Stimulated activated CD8-positive, alpha-beta memory T cell treated with anti-CD3 and anti-CD28 coated beads, Interleukin-7, amount 100 ng/mL, for 48 hours (primary cell): ENCODE results near the gene MYPN.
"Not testable (repeated sequence)": the region's sequence is repeated elsewhere in the genome, so short reads cannot be mapped to it uniquely, and the experiment has no call there.

Experiments used
- DNase-seq, 2 donors: peaks; one replicate each; pipeline ENCODE4 v3.0.0-alpha.2; 2020; ENCODE audit warnings: low read depth in 1 of 2; ENCODE audit errors: extremely low read depth in 1 of 2

Gene MYPN

DNA sequence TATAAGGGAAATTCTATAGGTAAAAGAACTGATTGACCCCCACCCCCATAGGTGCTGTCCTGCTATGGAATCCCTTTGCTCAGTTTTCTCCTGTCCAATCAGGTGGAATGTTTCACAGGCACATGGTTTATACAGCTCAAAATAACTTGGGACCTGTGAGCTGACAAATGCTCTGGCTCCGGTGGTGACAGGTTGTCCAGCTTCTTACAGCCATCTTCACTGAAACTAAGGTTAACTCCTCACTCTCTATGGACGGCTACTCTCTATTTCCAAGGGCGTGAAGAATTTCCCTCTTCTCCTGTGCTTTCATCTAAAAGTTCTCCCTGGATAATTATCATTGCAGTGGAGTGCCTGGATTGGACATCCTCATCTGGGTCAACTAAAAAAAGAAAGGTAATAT lies at the start of gene MYPN:
TSS of gene MYPN (plus strand) at position 158 of the 400 bp plus-strand sequence. CDS start 11,951 bp downstream, outside the sequence.
- DNase-seq, result no peak

- DNase-seq, result no peak
Observed at GRCh38 chr10:68067029-68067428, 42.3 kb upstream of the MYPN start.

GRCh38 chr10:68067508-68067907 lies 41.8 kb upstream of the MYPN start:
- DNase-seq, result no peak

DNA sequence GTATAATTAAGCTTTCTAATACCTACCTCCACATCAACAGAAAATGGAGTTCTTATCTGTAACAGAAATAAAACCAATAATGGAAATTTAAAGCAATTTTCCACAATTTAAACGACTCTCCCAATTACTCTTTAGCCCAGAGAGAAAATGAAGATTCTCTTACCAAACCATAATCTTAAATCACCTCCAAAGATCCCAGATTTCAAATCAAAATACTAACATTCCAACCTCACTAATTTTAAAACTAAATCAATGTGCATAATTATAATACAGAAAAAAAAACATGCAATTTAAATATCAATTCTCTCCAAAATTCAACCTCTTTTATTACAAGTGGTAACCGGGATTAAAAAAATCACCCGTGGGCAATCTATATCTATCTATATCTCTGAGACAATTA lies 35.7 kb upstream of the MYPN start:
- no peak for DNase-seq

DNA sequence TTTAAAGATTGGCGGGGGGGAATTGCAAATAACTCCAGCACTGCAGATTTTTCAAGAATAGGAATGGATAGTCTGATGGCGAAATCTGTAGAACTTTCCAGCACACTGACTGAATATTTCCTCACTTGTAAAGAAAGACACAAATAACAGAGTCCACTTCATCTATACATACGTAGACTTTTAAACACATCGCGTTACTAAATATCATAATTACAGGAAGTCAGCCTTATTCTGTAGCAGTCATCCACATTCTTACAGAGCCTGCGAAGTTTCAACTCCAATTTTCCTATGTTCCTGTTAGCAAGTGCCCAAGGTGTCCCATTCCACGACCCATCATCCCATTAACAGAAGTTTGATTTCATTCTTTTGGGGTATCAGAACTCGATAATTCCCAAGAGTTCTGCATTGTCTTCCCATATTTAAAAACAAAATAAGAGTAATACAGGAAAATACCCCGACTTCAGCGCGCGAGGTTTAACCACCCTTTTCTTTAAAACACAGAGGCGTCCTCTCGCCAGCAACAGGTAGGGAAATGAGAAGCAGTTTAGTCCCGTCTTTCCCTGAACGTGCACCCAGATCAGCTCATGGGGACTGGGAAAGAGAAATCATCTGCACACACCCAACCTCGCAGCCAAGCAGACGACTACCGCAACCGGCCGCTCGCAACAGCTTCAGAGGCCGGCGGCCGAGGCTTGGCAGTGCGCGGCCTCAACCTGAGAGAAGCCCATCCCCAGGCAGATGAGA lies 35.1 kb upstream of the MYPN start:
- no peak for DNase-seq

DNA sequence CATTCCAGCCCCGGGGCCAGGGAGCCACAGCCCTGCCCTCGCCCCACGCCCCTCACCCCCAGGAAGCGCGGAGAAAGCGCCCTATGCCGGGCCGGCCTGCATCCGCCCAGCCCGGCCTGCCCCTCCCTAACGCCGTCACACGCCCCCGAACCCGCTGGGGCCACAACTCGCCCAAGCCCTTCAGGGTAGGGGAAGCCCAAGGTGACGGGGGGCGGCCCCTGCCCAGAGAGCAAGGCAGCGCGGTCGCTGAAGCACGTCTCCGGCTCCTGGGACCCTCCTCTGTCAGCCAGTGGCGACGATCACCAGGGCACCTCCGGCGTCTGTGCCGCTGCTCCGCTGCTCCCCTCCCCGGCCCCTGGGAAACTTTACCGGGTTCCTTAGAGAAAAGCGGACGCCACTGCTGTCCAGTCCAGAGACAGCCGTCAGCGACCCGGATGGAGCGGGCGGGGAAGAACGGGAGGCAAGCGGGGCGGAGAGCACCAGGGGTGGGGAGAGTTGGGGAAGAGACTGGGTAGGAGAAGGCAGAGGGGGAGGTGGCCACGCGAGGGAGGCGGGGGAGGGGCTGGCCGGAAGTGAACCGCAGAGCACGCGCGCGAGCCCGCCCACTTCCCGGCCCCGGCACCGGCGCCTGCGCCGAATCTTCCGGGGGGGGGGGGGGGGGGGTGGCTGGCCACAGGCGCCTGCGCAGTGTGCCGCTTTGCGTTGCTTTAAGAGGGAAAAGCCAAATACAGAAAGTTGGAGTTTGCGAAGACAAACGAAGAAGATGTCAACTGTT lies 34.3 kb upstream of the MYPN start, which contains the start of gene HERC4:
TSS of gene HERC4 (minus strand) at position 509 of the 775 bp plus-strand sequence. CDS start 2,175 bp downstream, outside the sequence.
- DNase-seq, result peak; percentile 77 to 80

- DNase-seq, result no peak
Observed at GRCh38 chr10:68075550-68076004, 33.7 kb upstream of the MYPN start.

- not testable (repeated sequence) for DNase-seq
Observed at GRCh38 chr10:68076081-68076480, 33.2 kb upstream of the MYPN start.

DNA sequence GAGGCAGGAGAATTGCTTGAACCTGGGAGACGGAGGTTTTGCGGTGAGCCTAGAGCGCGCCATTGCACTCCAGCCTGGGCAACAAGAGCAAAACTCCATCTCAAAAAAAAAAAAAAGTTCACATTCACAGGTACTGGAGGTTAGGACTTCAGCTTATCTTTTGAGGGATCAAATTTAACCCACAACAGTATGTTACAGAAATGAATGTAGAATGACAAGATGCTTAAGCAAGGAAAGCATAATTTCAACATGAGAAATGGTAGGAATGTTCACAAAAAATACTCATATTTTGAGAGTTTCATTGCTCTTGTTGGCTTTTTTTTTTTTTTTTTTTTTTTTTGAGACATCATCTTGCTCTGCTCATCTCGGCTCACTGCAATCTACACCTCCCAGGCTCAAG lies 32.3 kb upstream of the MYPN start:
- no peak for DNase-seq

DNA sequence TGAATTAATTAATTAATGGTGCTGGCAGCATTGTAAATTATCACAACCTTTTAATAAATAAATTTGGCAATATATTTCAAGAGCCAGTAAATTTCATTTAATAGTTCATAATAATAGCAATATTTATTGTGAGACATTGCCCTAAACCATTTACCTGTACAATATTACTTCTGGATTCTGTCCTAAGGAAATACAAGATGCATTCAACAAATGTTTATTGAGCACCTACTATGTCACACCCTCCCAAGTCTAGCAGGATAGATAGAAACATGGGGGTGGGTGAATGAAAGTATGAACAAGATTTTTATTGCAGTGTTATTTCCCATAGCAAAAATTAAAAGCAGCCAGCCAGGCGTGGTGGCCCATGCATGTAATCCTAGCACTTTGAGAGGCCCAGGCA lies 29.9 kb upstream of the MYPN start:
- DNase-seq, result no peak

DNA sequence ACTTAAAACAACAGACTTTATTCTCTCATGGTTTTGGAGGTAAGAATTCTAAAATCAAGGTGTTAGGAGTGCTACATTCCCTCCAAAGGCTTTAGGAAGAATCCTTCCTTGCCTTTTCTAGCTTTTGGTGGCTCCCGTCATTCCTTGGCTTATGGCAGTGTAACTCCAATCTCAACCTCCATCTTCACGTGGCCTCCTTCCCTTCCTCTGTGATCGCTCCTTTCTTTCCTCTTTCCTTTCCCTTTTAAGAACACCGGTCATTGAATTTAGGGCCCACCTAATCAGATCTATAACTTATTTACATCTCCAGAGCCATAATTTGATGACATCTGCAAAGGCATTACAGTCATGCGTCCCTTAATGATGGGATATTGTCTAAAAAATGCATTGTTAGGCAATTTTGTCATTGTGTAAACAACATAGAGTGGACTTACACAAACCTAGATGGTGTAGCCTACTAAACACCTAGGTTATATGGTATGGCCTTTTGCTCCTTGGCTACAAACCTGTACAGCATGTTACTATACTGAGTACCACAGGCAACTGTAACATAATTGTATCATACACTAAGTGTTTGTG lies 28.3 kb upstream of the MYPN start:
- no peak for DNase-seq

GRCh38 chr10:68081916-68082315 lies 27.4 kb upstream of the MYPN start:
- DNase-seq, result no peak

DNA sequence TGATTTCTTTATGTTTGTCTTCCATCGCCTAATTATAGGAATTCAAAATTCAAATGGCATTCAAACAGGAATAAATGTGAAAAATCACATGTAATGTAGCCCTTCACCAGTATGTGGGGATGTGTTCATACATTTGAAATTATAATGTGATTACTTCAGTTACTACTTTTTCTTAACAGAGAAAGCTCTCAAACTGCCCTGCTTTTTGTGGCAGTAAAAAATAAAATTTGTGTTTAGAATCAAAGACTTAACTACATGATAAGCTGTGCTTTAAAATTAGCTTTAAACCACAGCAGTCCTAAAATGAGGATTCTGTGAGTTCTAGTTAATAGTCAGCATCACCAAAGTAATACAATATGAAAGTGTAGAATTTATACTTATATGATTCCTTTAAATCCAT lies 26.4 kb upstream of the MYPN start:
- no peak for DNase-seq

- DNase-seq, result no peak
Observed at GRCh38 chr10:68083953-68084352, 25.3 kb upstream of the MYPN start.

- DNase-seq, result no peak
Observed at GRCh38 chr10:68084469-68084868, 24.8 kb upstream of the MYPN start.

- no peak for DNase-seq
Observed at GRCh38 chr10:68086011-68086410, 23.3 kb upstream of the MYPN start.

DNA sequence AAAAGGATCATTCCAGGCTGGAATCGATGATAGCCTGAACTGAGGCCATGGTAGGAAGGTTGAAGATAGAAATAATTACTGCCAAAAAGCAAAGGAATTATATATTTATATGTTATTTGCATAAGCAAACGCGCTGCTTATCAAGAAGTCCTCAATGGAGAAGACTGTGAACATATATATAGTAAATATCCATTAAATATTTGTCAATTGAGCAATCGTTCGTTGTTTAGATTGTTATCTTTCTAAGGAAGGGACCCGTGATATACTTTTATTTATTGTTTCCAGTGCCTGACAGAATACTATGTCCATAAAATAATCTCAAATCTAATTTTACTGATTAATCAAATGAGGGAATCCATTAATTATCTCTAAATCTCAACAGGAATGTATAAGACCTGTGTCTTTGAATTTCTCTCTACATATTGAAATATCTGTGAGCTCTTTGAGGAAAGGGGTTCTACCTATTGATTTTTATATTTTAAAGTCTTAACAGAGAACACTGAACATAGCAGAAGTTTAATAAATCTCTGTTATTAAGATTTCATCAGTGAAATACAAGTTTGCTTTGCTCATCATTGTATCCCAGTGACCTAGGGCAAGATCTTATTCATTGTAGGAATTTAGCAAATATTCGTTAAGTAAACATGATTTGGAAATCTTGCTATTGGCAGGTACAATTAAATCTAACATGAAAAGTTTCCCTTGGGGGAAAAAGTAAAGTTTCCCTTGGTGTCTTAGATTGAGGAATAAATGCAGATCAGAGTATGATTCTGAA lies 22.2 kb upstream of the MYPN start:
- no peak for DNase-seq

- no peak for DNase-seq
Observed at GRCh38 chr10:68087685-68088401, 21.4 kb upstream of the MYPN start.

- no peak for DNase-seq
Observed at GRCh38 chr10:68088740-68089139, 20.5 kb upstream of the MYPN start.

DNA sequence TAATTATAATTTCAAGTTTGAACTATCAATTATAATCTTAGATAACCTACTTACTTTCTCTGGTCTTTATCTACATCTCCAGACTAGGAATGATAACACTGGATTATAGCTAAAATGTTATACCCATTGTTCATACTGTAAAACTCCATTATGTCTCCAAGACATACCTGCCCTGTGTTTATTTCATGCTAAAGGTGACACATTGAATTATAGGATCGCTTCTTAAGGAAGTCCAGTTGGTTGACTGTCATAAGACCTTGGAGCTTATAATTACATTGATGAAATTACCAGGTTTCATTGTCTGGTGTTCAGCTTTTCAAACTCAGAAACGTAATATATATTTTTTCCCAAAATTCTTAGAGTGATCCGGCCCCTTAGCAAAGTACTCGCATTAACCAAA lies 18.7 kb upstream of the MYPN start:
- DNase-seq, result no peak
